GM19324 (cell line): ENCODE data around the gene SGPL1.

Experiments
- ATAC-seq: cut with Tn5 transposase; IDR thresholded peaks from one replicate; pipeline ENCODE4 v1.9.1; 2021; ENCODE audit warnings: mild to moderate bottlenecking, moderate library complexity; ENCODE audit not compliant: unreplicated experiment, low FRiP score

Gene SGPL1

GRCh38 chr10:70866424-70866823 is 50.7 kb downstream of the SGPL1 start:
- ATAC-seq = no peak

DNA sequence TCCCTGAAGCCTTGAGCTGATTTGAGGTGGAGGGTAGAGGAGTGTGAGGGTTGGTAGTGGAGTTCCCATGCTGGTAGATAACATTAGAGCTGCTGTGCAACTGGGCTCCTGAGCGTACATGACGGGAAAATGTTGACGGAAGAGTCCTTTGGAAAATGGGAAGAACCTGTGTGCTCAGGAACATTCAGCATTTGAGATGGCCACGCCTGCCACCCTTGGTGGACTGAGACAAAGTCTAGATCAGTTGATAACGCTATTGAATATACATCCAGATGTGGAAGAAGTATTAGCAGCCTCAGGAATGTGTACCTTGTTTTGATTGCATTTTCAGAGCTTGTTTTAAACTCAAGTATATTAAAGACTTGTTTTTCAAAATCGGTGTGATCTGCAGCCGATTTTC is 56.5 kb downstream of the SGPL1 start:
- ATAC-seq = no peak

DNA sequence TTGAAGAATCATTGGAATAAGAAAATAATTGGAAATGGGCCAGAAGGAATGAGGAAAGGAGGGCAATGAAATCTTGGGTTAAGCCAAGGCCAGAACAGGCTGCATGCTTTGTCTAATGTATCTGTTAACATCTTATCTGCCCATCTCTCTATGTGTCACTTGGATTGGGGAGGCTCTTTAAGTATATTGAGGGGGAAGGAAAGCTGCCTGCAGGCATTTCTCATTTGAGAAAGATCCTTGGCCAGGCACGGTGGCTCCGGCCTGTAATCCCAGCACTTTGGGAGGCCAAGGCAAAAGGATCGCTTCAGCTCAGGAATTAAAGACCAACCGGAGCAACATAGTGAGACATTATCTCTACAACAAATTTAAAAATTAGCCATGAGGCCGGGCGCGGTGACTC is 58.3 kb downstream of the SGPL1 start:
- ATAC-seq = no peak

- ATAC-seq = no peak
Measured at GRCh38 chr10:70879207-70879606, 63.5 kb downstream of the SGPL1 start.

- no peak for ATAC-seq
Measured at GRCh38 chr10:70880077-70880534, 64.4 kb downstream of the SGPL1 start.

DNA sequence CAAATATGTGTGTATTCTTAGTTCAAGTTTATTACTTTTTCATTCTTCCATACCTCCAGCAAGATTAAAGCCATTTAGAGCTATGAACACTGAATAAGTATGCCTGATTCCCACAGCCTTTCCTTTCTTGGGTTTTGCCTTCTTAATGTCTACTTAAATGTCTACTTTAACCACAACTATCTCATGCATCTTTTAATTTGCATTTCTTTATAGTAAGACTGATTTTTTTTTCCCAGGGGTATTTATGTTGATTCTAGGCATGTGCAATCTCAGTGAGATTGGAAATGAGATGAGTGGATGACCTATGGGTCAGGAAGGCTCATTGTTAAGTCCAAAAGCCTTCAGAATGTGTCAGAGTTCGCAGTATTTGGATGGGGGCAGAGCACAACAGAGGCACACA is 69.0 kb downstream of the SGPL1 start:
- ATAC-seq = no peak

GRCh38 chr10:70885481-70885880 is 69.7 kb downstream of the SGPL1 start:
- no peak for ATAC-seq

GRCh38 chr10:70885931-70886903 is 70.5 kb downstream of the SGPL1 start:
- ATAC-seq = no peak

DNA sequence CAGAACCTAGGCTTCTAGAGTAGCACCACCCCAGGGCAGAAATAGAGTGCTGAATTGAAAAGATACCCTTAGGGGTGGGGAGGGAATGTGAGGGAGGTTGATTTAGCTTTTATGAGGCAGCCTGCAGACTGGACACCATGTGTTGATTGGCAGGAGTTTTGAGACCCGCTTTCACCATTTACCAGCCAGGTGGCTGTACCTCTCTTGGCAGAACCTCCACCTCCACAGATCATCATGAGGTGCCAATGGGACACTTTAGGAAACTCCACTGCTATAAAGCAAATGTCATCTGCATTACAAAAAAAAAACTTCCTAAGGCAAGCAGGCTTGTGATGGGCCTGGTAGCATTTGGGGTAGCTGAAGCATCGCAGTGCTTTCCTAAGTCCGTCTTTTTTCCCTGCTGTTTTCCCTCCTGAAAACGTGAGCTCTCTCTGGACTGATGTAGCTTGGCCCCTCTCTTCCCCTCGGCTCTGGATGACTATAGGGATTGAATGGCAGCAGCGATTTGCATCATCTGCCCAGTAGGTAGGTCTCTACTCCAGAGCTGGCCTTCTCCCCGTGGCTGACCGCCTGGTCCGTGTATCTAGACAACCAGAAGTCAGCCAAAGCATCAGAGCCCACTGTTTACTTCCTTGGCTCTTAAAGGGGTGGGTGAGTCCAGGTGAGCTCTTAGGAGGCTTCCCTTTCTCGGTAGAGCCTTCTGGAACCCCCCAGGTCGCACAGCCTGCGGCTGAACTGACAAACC is 71.3 kb downstream of the SGPL1 start:
- ATAC-seq = no peak

- ATAC-seq = peak; percentile 71
Measured at GRCh38 chr10:70887804-70888800, 72.4 kb downstream of the SGPL1 start, which contains the start of gene PCBD1. PCBD1 (minus strand) TSS chr10:70888565; CDS start chr10:70888533, 32 bp downstream.

- no peak for ATAC-seq
Measured at GRCh38 chr10:70889291-70889690, 73.5 kb downstream of the SGPL1 start.

DNA sequence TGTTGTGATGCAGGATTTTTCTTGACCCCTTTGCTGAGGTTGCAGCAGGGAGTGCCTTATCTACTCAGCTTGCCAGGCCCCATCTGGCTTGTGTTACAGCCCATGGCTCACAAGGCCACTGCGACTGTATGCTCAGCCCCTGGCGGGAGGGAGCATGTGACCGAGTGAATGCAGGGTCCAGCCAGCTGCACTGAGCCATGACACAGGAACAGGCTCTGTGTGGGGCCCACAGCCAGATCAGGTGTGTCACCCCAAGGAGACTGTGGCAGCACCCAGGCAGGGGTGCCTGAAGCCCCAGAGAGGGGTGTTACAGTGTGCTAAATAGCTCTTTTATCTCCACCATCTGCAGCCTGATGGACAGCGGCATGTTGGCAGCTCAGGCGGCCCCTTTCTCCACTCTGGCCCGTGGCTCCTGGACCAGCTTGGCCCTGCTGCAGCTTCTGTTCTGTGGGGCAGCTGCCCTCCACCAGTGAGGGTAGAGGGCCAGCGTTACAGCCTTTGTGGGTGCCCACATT is 75.2 kb downstream of the SGPL1 start:
- ATAC-seq = no peak

- no peak for ATAC-seq
Measured at GRCh38 chr10:70891627-70892026, 75.9 kb downstream of the SGPL1 start.

- ATAC-seq = no peak
Measured at GRCh38 chr10:70892631-70893030, 76.9 kb downstream of the SGPL1 start.

DNA sequence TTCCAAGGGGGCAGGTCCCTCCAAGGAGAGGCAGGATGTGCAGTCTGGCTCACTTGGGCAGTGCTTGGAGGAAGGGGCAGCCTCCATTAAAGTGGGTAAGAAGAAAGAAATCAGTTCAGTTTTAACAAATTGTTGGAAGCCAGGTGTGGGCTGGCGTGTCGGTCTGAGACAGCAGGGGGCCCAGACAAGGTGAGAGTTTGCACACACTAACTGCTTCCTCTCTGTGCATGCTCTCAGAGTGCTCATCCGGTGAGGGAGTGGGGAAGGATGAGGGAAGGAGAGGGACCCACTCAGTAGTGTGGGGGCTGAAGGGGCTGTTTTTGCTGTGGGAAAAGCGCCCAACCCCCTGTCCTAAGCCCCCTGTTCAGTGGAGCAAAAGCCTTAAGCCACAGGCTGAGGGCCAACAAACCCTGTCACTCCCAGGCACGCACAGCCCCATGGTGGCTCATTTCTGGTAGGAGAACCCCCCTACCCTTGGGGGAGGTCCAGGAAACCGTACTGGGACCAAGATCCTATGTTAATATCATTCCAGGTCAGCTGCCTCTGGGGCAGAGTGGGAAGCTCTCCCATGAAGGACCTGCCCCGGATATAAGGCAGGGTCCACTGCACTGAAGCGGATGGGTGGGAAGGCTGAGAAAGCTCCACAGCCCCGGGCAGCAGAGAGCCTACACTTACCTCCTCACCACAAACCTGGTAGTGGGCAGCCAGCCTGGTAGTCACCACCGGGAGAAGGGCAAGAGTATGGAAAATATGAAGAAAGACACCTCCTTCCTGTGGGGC is 77.7 kb downstream of the SGPL1 start:
- ATAC-seq = no peak

DNA sequence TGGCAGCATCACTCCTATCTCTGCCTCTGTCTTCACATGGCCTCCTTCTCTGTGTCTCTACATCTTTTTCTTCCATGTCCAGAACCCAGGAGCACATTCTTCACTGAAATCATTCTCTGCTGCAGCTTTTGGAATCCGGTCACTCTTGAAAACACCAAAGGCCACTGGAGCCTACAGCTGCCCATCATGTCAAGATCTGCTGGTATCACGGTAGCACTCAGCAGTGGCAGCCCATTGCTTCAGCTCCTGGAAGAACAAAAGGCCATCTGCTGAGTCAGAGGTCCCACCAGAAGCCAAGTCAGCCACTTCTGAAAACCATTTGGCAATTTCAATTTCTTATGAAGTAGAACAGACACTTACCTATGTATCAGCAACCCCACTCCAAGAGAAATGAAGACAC is 78.7 kb downstream of the SGPL1 start:
- ATAC-seq = no peak

DNA sequence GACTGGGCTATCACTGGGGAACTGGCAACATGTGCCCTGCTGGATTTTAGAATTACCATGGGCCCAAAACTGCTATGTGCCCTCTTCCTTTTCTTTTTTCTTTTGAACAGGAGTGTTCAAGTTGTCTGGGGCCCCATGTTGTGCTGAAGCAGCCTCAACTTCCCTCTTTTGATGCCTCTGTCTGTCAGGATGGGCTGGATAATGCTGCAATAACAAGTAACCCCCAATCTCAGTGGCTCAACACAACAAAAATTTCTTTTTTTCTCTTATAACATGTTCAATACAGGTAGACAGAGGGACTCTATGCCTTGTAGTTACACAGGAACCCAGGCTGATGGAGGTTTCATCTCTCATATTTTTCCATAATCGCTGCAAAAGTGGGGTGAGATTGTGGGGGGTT is 80.8 kb downstream of the SGPL1 start:
- ATAC-seq = no peak

GRCh38 chr10:70898687-70899086 is 82.9 kb downstream of the SGPL1 start:
- no peak for ATAC-seq

- no peak for ATAC-seq
Measured at GRCh38 chr10:70899096-70899495, 83.3 kb downstream of the SGPL1 start.
